ENCODE data around the gene MYOG.

The MYOG gene

DNA sequence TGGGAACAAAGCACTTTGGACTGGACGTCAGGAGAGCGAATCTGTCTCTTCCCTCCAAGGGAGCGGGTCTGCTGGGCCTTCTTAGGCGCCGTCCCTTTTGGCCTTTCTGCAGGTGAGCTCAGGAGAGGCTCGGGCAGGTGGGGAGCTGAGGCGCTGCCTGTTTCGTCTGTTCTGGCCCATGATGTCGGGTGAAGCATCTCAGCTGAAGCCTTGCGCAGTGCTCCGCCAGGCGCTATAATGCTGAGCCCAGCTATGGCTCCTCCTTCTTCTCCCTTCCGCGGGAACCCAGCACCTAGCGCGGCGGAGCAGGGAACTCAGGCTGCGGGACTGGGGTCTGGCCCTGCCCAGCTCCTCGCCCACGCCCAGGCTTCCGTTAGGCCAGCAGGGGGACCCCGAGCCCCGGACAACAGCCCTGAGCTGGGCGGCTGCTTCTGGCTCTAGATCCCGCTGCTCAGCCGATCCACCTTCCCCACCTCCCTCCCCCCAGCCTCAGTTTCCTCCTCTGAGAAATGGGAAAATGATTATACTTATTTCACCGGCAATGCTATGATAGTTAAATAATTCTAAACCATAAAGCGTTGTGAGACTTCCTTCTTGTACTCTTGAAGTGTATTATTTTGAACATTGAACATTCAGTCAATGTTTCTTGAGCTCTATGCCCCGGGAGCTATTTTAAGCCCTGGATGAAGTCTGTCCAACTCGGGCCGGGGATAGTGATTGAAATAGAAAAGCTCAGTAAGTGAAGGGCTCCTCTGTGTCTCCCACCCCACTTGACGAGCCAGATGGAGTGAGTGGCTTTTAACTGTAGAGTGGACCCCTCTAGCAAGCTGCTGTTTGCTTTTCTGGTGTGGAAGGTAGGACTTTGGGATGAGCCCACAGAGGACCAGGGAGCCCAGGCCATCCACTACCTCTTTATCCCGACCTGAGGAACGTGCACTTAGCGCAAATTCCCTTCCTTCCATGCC lies 32.1 kb upstream of the MYOG start:
- peak; percentile 53 for DNase-seq

GRCh38 chr1:203116091-203116820 lies 30.4 kb upstream of the MYOG start:
- DNase-seq: no peak

DNA sequence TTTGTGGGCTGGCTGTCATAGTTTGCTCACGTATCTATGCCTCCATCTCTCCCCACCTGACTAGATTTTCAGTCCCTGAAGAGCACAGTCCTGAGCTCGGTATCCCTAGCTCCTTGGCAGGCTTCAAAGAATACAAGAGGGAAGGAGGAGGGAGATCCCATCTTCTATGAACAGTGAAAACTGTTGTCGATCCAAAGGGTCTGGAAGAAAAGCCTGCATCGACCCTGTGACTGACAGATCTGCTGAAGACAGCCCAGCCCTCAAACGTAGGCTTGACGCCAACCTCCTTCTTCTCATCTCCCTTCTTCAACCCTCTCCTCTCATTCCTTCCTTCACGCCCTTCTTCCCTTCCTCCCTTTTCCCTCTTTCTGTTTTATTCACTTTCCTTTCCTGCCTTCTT lies 28.4 kb upstream of the MYOG start:
- DNase-seq: no peak

- no peak for DNase-seq
Observed at GRCh38 chr1:203113308-203113707, 27.5 kb upstream of the MYOG start.

DNA sequence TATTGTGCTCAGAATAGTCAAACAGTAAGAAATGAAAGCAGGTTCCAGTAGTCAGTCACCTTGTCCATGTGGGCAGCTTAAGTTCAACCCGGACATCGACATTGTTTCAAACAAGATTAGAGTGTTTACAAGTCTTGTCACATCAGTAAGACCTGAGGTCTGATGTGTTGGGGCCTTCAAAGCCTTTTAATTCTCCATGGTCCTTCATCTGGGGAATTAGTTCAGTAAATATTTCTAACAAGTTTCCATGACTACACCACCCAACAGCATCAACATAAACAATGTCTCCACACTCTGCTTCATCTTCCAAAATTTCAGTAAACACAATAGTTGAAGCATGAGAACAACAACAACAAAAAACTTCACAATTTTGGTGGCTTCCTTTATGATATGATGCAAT lies 26.7 kb upstream of the MYOG start:
- no peak for DNase-seq

GRCh38 chr1:203104789-203105390 lies 19.1 kb upstream of the MYOG start:
- DNase-seq: no peak

- no peak for DNase-seq
Observed at GRCh38 chr1:203103829-203104495, 18.1 kb upstream of the MYOG start.

GRCh38 chr1:203103216-203103615 lies 17.4 kb upstream of the MYOG start:
- no peak for DNase-seq

GRCh38 chr1:203101813-203102634 lies 16.2 kb upstream of the MYOG start:
- no peak for DNase-seq

- DNase-seq: no peak
Observed at GRCh38 chr1:203100516-203100869, 14.7 kb upstream of the MYOG start.

DNA sequence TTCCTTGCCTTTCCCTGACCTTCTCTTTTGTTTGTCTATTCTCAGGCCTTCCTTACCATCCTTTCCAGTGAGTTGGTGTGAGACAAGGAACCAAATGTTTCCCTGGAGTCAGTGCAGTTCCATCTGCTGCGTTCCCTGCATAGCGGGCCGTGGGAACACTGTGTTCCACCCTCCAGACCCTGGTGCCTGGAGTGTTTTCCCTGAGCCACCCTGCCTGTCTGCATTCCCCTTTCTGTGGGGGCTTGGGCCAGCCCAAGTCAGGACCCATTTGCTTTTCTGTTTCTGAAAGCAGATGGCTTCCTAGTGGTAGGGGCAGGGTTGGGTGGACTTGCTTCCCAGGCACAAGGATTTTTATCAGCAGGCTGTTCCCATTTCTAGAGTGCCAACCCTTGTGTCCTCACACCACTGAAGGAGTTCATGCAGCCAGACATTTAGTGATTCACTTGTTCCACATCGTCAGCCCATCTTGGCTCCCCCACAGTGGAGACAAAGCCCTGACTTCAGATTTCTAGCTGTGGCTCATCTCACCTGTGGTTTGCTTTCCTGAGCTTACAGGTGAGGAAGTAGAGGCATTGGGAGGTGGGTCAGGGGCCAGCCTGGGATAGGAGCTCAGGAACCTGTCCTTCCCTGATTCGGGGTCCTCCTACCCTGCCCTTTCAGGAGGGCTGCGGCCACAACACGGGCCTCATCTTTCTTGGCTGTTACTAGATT lies 14.1 kb upstream of the MYOG start:
- DNase-seq: no peak

- DNase-seq: no peak
Observed at GRCh38 chr1:203098914-203099520, 13.2 kb upstream of the MYOG start.

- DNase-seq: no peak
Observed at GRCh38 chr1:203098445-203098844, 12.6 kb upstream of the MYOG start.

GRCh38 chr1:203097001-203097400 lies 11.2 kb upstream of the MYOG start:
- no peak for DNase-seq

GRCh38 chr1:203096566-203096965 lies 10.8 kb upstream of the MYOG start:
- no peak for DNase-seq

GRCh38 chr1:203095061-203095690 lies 9.4 kb upstream of the MYOG start:
- no peak for DNase-seq

GRCh38 chr1:203093754-203094410 lies 8.1 kb upstream of the MYOG start:
- no peak for DNase-seq

GRCh38 chr1:203091761-203092330 lies 6.0 kb upstream of the MYOG start:
- DNase-seq: no peak

- no peak for DNase-seq
Observed at GRCh38 chr1:203091199-203091477, 5.3 kb upstream of the MYOG start.
